ENCODE measurements around the gene MED12.

The MED12 gene

DNA sequence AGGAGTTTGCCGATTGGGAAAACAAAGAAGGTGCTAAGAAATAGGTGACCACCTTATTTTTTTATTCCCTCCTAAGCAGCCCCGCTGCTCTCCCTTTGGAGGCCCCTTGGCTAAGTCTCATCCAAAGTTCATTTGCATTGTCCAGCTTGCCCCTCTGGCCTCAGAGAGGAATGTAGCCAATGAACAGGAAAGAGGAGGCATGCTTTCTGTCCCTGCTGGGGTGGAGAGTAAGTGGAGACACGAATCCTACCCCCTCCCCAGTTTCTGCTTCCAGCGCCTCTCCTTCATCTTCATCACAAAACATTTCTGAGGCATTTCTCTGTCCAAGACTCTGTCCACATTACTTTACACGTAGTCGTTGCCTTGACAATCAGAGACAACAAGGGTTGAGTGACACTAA, 64.9 kb downstream of the MED12 start:
- H3K27ac ChIP-seq (ENCODE audit: low read depth, low read length), result peak overlapping the region; percentile 3
- no peaks in the 10 kb centered on the region for H3K9me3 ChIP-seq (ENCODE audit: control insufficient read depth in 1 of 2, low read length in 2 of 2)
- H3K4me3 ChIP-seq (ENCODE audit: low read depth in 1 of 2, low read length in 2 of 2), result no peak overlapping the region
- H3K9ac ChIP-seq (ENCODE audit: low read depth in 1 of 2, low read length in 2 of 2), result no peak overlapping the region
- H3K36me3 ChIP-seq (ENCODE audit: control insufficient read depth in 1 of 2, insufficient read depth in 2 of 2, low read length in 2 of 2), result no peaks in the 10 kb centered on the region
- H3K27me3 ChIP-seq (ENCODE audit: control insufficient read depth in 1 of 2, insufficient read depth in 2 of 2, low read length in 2 of 2), result no peaks in the 10 kb centered on the region
- peaks cover 4 to 11% of the 10 kb centered on the region in 2 donors for H3K4me1 ChIP-seq (ENCODE audit: control insufficient read depth in 1 of 2, insufficient read depth in 2 of 2, low read length in 2 of 2)

DNA sequence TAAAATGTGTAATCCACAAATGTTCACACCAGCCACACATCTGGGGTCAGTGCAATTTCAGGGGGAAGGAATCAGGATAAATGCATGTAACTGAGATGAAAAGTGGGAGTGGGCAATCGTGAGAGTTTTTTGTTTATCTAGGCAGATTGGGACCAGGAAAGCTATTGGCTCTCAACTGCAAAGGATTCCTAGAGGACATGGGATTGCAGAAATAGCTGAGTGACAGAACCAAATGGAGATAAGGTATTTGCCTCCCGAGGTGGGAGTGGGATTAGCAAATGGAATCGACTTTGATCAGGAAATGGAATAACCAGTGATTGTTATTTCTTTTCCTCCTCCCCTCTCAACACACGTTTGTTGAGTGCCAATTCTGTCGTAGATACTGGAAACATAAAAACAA, 65.7 kb downstream of the MED12 start:
- H3K4me3 ChIP-seq (ENCODE audit: low read depth in 1 of 2, low read length in 2 of 2), result no peak overlapping the region
- no peaks in the 10 kb centered on the region for H3K9me3 ChIP-seq (ENCODE audit: control insufficient read depth in 1 of 2, low read length in 2 of 2)
- no peaks in the 10 kb centered on the region for H3K27me3 ChIP-seq (ENCODE audit: control insufficient read depth in 1 of 2, insufficient read depth in 2 of 2, low read length in 2 of 2)
- peaks cover 4 to 11% of the 10 kb centered on the region in 2 donors for H3K4me1 ChIP-seq (ENCODE audit: control insufficient read depth in 1 of 2, insufficient read depth in 2 of 2, low read length in 2 of 2)
- H3K27ac ChIP-seq (ENCODE audit: low read depth, low read length), result no peak overlapping the region
- H3K9ac ChIP-seq (ENCODE audit: low read depth in 1 of 2, low read length in 2 of 2), result no peak overlapping the region
- no peaks in the 10 kb centered on the region for H3K36me3 ChIP-seq (ENCODE audit: control insufficient read depth in 1 of 2, insufficient read depth in 2 of 2, low read length in 2 of 2)

DNA sequence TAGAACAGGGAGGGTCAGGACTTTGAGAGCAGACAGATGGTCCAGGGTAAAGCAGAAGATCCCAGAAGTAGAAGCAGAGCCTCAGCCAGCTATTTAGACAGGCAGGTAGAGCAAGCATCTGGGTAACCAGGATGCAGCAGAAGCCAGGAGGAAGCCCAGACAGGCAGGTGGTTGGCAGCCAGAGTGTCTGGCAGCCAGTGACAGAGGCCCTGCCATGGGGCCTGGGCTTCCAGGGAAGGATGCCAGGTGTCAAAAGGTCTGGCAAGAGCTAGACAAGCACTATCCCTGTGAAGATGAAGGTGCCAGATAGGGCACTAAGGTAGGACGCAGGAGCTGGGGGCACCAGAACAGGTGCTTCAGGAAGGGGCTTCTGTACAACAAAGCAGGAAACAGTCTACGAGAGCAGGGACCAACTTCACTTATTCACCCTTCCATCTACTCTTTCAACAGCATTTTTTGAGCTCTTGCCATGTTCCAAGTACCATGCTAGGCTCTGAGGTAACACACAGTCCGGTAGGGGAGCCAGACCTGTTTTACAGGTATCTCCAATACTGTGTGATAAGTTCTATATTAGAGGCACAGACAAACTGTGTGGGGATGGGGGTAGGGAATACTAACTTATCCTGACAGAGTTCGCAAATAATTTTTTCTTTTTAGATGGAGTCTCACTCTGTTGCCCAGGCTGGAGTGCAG, 66.6 kb downstream of the MED12 start:
- Histone ChIP-seq H3K4me3 (ENCODE audit: low read depth in 1 of 2, low read length in 2 of 2) (no peak overlapping the region), H3K9me3 (ENCODE audit: control insufficient read depth in 1 of 2, low read length in 2 of 2) (no peaks in the 10 kb centered on the region), H3K4me1 (ENCODE audit: control insufficient read depth in 1 of 2, insufficient read depth in 2 of 2, low read length in 2 of 2) (peaks cover 4 to 11% of the 10 kb centered on the region in 2 donors), H3K36me3 (ENCODE audit: control insufficient read depth in 1 of 2, insufficient read depth in 2 of 2, low read length in 2 of 2) (no peaks in the 10 kb centered on the region), H3K9ac (ENCODE audit: low read depth in 1 of 2, low read length in 2 of 2) (no peak overlapping the region), H3K27ac (ENCODE audit: low read depth, low read length) (no peak overlapping the region), H3K27me3 (ENCODE audit: control insufficient read depth in 1 of 2, insufficient read depth in 2 of 2, low read length in 2 of 2) (no peaks in the 10 kb centered on the region)

DNA sequence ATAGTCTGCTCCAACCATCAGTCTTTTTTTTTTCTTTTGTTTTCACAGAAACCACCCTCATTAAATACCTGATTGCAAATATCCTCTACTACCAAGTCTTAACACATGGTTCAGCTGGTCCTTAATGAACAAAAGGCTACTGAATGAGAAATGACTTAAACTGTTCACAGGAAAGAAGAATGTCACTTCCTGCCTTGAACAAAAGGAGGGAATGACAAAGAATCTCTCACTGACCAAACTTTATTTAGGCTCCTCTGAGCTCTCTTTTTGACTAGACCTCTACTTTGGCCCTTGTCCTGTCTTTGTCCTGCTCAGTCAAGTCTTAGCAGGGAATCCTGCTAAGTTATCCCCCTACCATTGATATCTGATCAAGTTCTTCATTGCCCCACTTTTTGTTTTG, 72.9 kb downstream of the MED12 start:
- H3K9ac ChIP-seq (ENCODE audit: low read depth in 1 of 2, low read length in 2 of 2), result no peak overlapping the region
- no peaks in the 10 kb centered on the region for H3K27me3 ChIP-seq (ENCODE audit: control insufficient read depth in 1 of 2, insufficient read depth in 2 of 2, low read length in 2 of 2)
- H3K4me3 ChIP-seq (ENCODE audit: low read depth in 1 of 2, low read length in 2 of 2), result no peak overlapping the region
- no peak overlapping the region for H3K27ac ChIP-seq (ENCODE audit: low read depth, low read length)
- H3K4me1 ChIP-seq (ENCODE audit: control insufficient read depth in 1 of 2, insufficient read depth in 2 of 2, low read length in 2 of 2), result no peaks in the 10 kb centered on the region
- H3K9me3 ChIP-seq (ENCODE audit: control insufficient read depth in 1 of 2, low read length in 2 of 2), result no peaks in the 10 kb centered on the region
- H3K36me3 ChIP-seq (ENCODE audit: control insufficient read depth in 1 of 2, insufficient read depth in 2 of 2, low read length in 2 of 2), result no peaks in the 10 kb centered on the region
